ENCODE data around the gene OR8J3.

DNA sequence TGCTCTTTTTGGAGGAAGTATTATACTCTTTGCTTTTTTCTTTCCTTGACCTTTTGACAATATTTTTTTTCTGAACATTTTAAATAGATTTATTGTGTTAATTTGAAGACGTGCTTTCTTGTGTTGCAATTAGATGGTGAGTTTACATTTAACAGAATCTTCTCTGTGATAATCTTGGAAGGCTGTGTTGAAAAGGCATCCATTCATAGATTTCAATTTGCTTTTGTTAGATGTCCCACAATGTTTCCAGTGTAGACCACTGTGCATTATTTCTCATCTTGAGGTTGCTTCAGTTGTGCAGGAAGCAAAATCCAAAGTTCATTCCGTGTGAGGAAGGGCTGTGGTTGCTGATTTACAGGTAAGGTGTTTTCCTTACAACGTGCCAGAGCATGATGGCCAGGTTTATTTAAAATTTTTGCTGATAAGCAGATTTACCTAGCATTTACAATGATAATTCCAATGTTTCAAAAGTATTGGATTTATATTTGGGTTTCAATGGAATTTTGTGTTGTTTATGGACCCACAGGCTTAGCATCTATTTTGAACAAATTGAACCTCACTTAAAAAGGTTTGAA, 32.3 kb upstream of the OR8J3 start:
- TF ChIP-seq, protein P1, sequence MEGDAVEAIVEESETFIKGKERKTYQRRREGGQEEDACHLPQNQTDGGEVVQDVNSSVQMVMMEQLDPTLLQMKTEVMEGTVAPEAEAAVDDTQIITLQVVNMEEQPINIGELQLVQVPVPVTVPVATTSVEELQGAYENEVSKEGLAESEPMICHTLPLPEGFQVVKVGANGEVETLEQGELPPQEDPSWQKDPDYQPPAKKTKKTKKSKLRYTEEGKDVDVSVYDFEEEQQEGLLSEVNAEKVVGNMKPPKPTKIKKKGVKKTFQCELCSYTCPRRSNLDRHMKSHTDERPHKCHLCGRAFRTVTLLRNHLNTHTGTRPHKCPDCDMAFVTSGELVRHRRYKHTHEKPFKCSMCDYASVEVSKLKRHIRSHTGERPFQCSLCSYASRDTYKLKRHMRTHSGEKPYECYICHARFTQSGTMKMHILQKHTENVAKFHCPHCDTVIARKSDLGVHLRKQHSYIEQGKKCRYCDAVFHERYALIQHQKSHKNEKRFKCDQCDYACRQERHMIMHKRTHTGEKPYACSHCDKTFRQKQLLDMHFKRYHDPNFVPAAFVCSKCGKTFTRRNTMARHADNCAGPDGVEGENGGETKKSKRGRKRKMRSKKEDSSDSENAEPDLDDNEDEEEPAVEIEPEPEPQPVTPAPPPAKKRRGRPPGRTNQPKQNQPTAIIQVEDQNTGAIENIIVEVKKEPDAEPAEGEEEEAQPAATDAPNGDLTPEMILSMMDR (IDR thresholded peaks at IDR 0.05; ENCODE audit: insufficient read depth, low read depth, low read length), result no peak
- TF ChIP-seq EZH2 (IDR thresholded peaks at IDR 0.05; ENCODE audit: insufficient read depth, low read length), result no peak

Data from astrocyte (in vitro differentiated cells and primary cell).